Caco-2 (cell line): ENCODE measurements around the gene SLC12A5. TPM values are rescaled to one million over a fixed set of nuclear protein-coding genes. Genes with fewer than 3 reads are reported as not detected.

ENCODE experiments used
- BruUV-seq: library from RNA; stranded (reverse); fragments of 400-500 nt; replicated peaks from 2 replicates; lab custom pipeline; 2021; lab: Mats Ljungman, UMichigan
- CTCF ChIA-PET: fragments of 300-600 bp; sonication (Branson Sonifier 250); formaldehyde crosslinking; loops from one replicate; lab custom pipeline; 2022; ENCODE audit warnings: antibody characterized with exemption; lab: Charles Lee
- POLR2A ChIA-PET: fragments of 300-600 bp; sonication (Branson Sonifier 250); formaldehyde crosslinking; loops from one replicate; lab custom pipeline; 2022; ENCODE audit warnings: antibody characterized with exemption; lab: Charles Lee
- DNase-seq, 2 experiments: peaks; one replicate each; pipeline versions ENCODE4 v3.0.0 to v3.0.0-alpha.2; 2020 to 2022
- H3K27me3 ChIP-seq: replicated peaks from 2 replicates; pipeline ENCODE4 v1.6.0; 2011; ENCODE audit warnings: low read length; ENCODE audit not compliant: control insufficient read depth, insufficient read depth
- H3K36me3 ChIP-seq: 2 replicates; pipeline ENCODE4 v1.5.1; 2011; ENCODE audit warnings: low read length; ENCODE audit not compliant: control insufficient read depth, insufficient read depth
- H3K4me1 ChIP-seq: fragments of 250-450 bp; sonication (Bioruptor Pico); 2 replicates; pipeline ENCODE4 v1.5.1; 2020; ENCODE audit warnings: mild to moderate bottlenecking
- H3K4me3 ChIP-seq: 2 replicates; pipeline ENCODE4 v1.5.1; 2011; ENCODE audit warnings: low read depth, mild to moderate bottlenecking, control low read depth, low read length
- H3K9me3 ChIP-seq: fragments of 250-450 bp; sonication (Bioruptor Pico); 2 replicates; pipeline ENCODE4 v1.5.1; 2020; ENCODE audit warnings: mild to moderate bottlenecking, moderate library complexity
- H3K27ac Mint-ChIP-seq: one replicate; pipeline ENCODE4 v1.8.0; 2022; ENCODE audit warnings: mixed read lengths; ENCODE audit not compliant: unreplicated experiment
- H3K27me3 Mint-ChIP-seq: one replicate; pipeline ENCODE4 v1.8.0; 2022; ENCODE audit warnings: mixed read lengths; ENCODE audit not compliant: insufficient read depth, unreplicated experiment
- H3K36me3 Mint-ChIP-seq: one replicate; pipeline ENCODE4 v1.8.0; 2022; ENCODE audit warnings: mild to moderate bottlenecking, mixed read lengths; ENCODE audit not compliant: insufficient read depth, unreplicated experiment
- H3K4me1 Mint-ChIP-seq: one replicate; pipeline ENCODE4 v1.8.0; 2022; ENCODE audit warnings: low read depth, mixed read lengths; ENCODE audit not compliant: unreplicated experiment
- H3K4me3 Mint-ChIP-seq: one replicate; pipeline ENCODE4 v1.8.0; 2022; ENCODE audit warnings: mild to moderate bottlenecking, moderate library complexity, mixed read lengths; ENCODE audit not compliant: unreplicated experiment
- H3K9me3 Mint-ChIP-seq: one replicate; pipeline ENCODE4 v1.8.0; 2022; ENCODE audit warnings: mixed read lengths; ENCODE audit not compliant: unreplicated experiment
- CTCF ChIP-seq, 2 experiments: fragments of 200-600 bp in 1 of 2; IDR thresholded peaks; 1 replicate in 1 of 2; 2 replicates in 1 of 2; pipeline versions ENCODE4 v1.5.1 to v1.8.0; 2011 to 2022; ENCODE audit warnings: antibody characterized with exemption in 1 of 2, control low read depth in 1 of 2, inconsistent platforms in 1 of 2, low read depth in 1 of 2, low read length in 1 of 2, mild to moderate bottlenecking in 1 of 2, moderate library complexity in 1 of 2; ENCODE audit not compliant: insufficient read depth in 1 of 2, severe bottlenecking in 1 of 2, unreplicated experiment in 1 of 2
- intact Hi-C: fragments of 100-400 bp; cut with micrococcal nuclease; formaldehyde crosslinking; loops from one replicate; pipeline ENCODE4 v1.10.0; 2022; ENCODE audit not compliant: unreplicated experiment
- total RNA-seq: library from RNA; stranded (reverse); gene quantifications from 2 replicates; pipeline ENCODE4 v1.2.3, GENCODE V29; 2022

The SLC12A5 gene
- total RNA-seq, 1 experiment from 2014 or later: 1.9 TPM

DNA sequence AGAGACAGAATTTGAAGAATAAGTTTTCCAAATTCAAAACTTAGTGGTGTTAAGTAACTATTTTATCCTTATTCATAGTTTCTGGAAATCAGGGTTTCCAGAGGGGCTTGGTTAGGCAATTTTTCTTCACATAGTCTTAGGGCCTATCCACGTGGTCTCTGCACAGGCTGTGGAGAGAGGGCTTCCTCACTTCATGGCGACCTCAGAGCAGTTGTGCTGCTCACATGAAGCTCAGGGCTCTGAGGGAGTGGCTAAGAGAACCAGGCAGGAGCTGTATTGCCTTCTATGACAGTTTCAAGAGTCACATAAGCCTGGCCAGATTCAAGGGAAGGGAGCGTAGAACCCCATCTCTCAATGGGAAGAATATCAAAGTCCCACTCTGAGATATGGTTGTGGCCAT is 75.2 kb downstream of the SLC12A5 start:
- peaks cover 2% of the 10 kb centered on the region for H3K27me3 ChIP-seq
- DNase-seq: no peak
- intact Hi-C loops: no loop called here

DNA sequence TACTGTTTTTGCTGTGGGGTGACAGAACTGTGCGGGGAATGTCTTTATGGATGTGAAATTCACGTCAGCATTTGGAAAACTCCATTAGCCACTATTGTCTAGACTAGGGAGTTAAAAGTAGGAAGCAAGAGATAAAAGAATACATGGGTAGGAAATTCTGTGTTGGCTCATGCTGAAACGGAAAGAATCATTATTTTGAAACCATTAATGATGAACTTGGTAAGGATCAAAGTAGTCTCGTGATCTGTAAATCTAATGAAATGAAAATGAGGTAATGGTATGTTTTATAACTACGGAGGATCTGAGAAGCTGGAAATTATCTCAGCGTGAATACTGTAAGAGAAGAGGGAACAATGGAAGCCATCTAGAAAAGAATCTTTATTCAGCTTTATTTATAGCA is 78.0 kb downstream of the SLC12A5 start:
- Mint-ChIP-seq H3K27me3 (peaks cover 31% of the 10 kb centered on the region), H3K36me3 (no peaks in the 10 kb centered on the region), H3K9me3 (no peaks in the 10 kb centered on the region), H3K4me3 (no peak overlapping the region), H3K27ac (no peak overlapping the region), H3K4me1 (no peaks in the 10 kb centered on the region)
- H3K4me3 ChIP-seq: no peak overlapping the region
- H3K4me1 ChIP-seq: no peaks in the 10 kb centered on the region
- intact Hi-C loops: no loop called here
- ChIA-PET POLR2A (no interaction called here), CTCF (no interaction called here)
- no peak for DNase-seq
- no peaks in the 10 kb centered on the region for H3K36me3 ChIP-seq
- peaks cover 2% of the 10 kb centered on the region for H3K27me3 ChIP-seq
- H3K9me3 ChIP-seq: peaks cover 20% of the 10 kb centered on the region
- no peak for TF ChIP-seq CTCF (IDR thresholded peaks at IDR 0.05; ENCODE audit: insufficient read depth in 1 of 2, low read depth in 1 of 2, low read length in 1 of 2, severe bottlenecking in 1 of 2, unreplicated experiment in 1 of 2)
- BruUV-seq: no TSS peak

More for the DNA sequence above, 75.2 kb downstream of the SLC12A5 start:
- TF ChIP-seq CTCF (IDR thresholded peaks at IDR 0.05; ENCODE audit: insufficient read depth in 1 of 2, low read depth in 1 of 2, low read length in 1 of 2, severe bottlenecking in 1 of 2, unreplicated experiment in 1 of 2): no peak
- no peak overlapping the region for H3K4me3 ChIP-seq
- H3K9me3 Mint-ChIP-seq: no peaks in the 10 kb centered on the region
- peaks cover 27% of the 10 kb centered on the region for H3K27me3 Mint-ChIP-seq
- no peaks in the 10 kb centered on the region for H3K4me1 ChIP-seq
- no peaks in the 10 kb centered on the region for H3K36me3 ChIP-seq
- H3K27ac Mint-ChIP-seq: no peak overlapping the region
- H3K4me3 Mint-ChIP-seq: no peak overlapping the region
- peaks cover 20% of the 10 kb centered on the region for H3K9me3 ChIP-seq
- no peaks in the 10 kb centered on the region for H3K4me1 Mint-ChIP-seq
- no TSS peak for BruUV-seq
- no peaks in the 10 kb centered on the region for H3K36me3 Mint-ChIP-seq
- ChIA-PET CTCF (no interaction called here), POLR2A (no interaction called here)

- POLR2A ChIA-PET: no interaction called here
- Histone ChIP-seq H3K4me3 (no peak overlapping the region), H3K27me3 (peaks cover 4% of the 10 kb centered on the region; the same call in 1 of the 2 replicates), H3K4me1 (no peaks in the 10 kb centered on the region), H3K9me3 (peaks cover 11% of the 10 kb centered on the region), H3K36me3 (no peaks in the 10 kb centered on the region)
- BruUV-seq: no TSS peak
- Mint-ChIP-seq H3K27me3 (peaks cover 32% of the 10 kb centered on the region), H3K9me3 (no peaks in the 10 kb centered on the region), H3K36me3 (no peaks in the 10 kb centered on the region), H3K4me3 (no peak overlapping the region), H3K4me1 (no peaks in the 10 kb centered on the region), H3K27ac (no peak overlapping the region)
- TF ChIP-seq CTCF (IDR thresholded peaks at IDR 0.05; ENCODE audit: insufficient read depth in 1 of 2, low read depth in 1 of 2, low read length in 1 of 2, severe bottlenecking in 1 of 2, unreplicated experiment in 1 of 2): no peak
- CTCF ChIA-PET: no interaction called here
- intact Hi-C loops: no loop called here
- no peak for DNase-seq
These were observed 79.4 kb downstream of the SLC12A5 start for GRCh38 chr20:46108435-46108841.
